ENCODE measurements around the gene OXTR.

The OXTR gene

GRCh38 chr3:8767256-8767666 is 2.2 kb downstream of the OXTR start:
- peak; percentile 23 for DNase-seq

GRCh38 chr3:8766148-8766547 is 3.3 kb downstream of the OXTR start:
- DNase-seq, result no peak

- DNase-seq, result no peak
Observed at GRCh38 chr3:8765528-8765927, 3.9 kb downstream of the OXTR start.

GRCh38 chr3:8764528-8764927 is 4.9 kb downstream of the OXTR start:
- no peak for DNase-seq

- no peak for DNase-seq
Observed at GRCh38 chr3:8762607-8763377, 6.6 kb downstream of the OXTR start.

GRCh38 chr3:8761866-8762265 is 7.5 kb downstream of the OXTR start:
- DNase-seq, result no peak

- no peak for DNase-seq
Observed at GRCh38 chr3:8760506-8760905, 8.9 kb downstream of the OXTR start.

GRCh38 chr3:8760091-8760490 is 9.3 kb downstream of the OXTR start:
- no peak for DNase-seq

GRCh38 chr3:8759038-8759707 is 10.2 kb downstream of the OXTR start:
- DNase-seq, result no peak

GRCh38 chr3:8757551-8758518 is 11.6 kb downstream of the OXTR start:
- no peak for DNase-seq

GRCh38 chr3:8756671-8757070 is 12.7 kb downstream of the OXTR start:
- no peak for DNase-seq

GRCh38 chr3:8755564-8756237 is 13.7 kb downstream of the OXTR start:
- DNase-seq, result no peak

GRCh38 chr3:8755097-8755496 is 14.3 kb downstream of the OXTR start:
- no peak for DNase-seq

- DNase-seq, result no peak
Observed at GRCh38 chr3:8752832-8753231, 16.6 kb downstream of the OXTR start.

- no peak for DNase-seq
Observed at GRCh38 chr3:8749316-8749715, 20.1 kb downstream of the OXTR start.

GRCh38 chr3:8746780-8747345 is 22.6 kb downstream of the OXTR start:
- DNase-seq, result no peak

- no peak for DNase-seq
Observed at GRCh38 chr3:8745619-8746370, 23.6 kb downstream of the OXTR start.

GRCh38 chr3:8743911-8744310 is 25.5 kb downstream of the OXTR start:
- DNase-seq, result no peak

- DNase-seq, result no peak
Observed at GRCh38 chr3:8743021-8743601, 26.3 kb downstream of the OXTR start.

- no peak for DNase-seq
Observed at GRCh38 chr3:8741581-8742261, 27.7 kb downstream of the OXTR start.

Measured in NCI-H1092 treated with DMSO at 0.1 percent for 48 hours (cell line).